ENCODE results near the gene VARS1.
"Not testable (repeated sequence)": the region's sequence is repeated elsewhere in the genome, so short reads cannot be mapped to it uniquely, and the experiment has no call there.

The VARS1 gene

GRCh38 chr6:31795616-31796298, at the start of gene VARS1:
VARS1 (minus strand) TSS chr6:31795752; CDS start chr6:31795217, 535 bp downstream.
- no peaks in the 10 kb centered on the region for H3K27me3 ChIP-seq (ENCODE audit: low read depth, low read length)
- no peaks in the 10 kb centered on the region for H3K36me3 ChIP-seq (replicated peaks; ENCODE audit: low read depth, low read length)
- TF ChIP-seq CTCF (IDR thresholded peaks at IDR 0.05; ENCODE audit: low read depth, low read length) = peak; percentile 57
- TF ChIP-seq EZH2phosphoT487 (IDR thresholded peaks at IDR 0.05; ENCODE audit: low read depth) = no peak
- peaks cover 6% of the 10 kb centered on the region; the same call in 1 of the 2 replicates for H3K4me1 ChIP-seq (ENCODE audit: low read length)
- peak within 1 kb of the TSS; percentile 87 for H3K4me2 ChIP-seq (ENCODE audit: low read length)
- 0 out of 2 replicates have a peak within 1 kb of the TSS, but pooled peaks have one; percentile 21 for H2AFZ ChIP-seq (ENCODE audit: low read depth, low read length)
- H3K27ac ChIP-seq (ENCODE audit: low read length) = peak within 1 kb of the TSS; percentile 72
- H3K9ac ChIP-seq (ENCODE audit: low read length) = peak within 1 kb of the TSS; percentile 90
- H3K9me3 ChIP-seq (ENCODE audit: insufficient read depth, low read length) = no peaks in the 10 kb centered on the region
- H4K20me1 ChIP-seq (ENCODE audit: insufficient read depth, low read length) = no peaks in the 10 kb centered on the region
- H3K4me3 ChIP-seq (ENCODE audit: low read length) = peak within 1 kb of the TSS; percentile 100
- H3K79me2 ChIP-seq (ENCODE audit: low read length) = peaks cover 34% of the 10 kb centered on the region

GRCh38 chr6:31844507-31844906, 49.0 kb upstream of the VARS1 start:
- H3K9me3 ChIP-seq (ENCODE audit: insufficient read depth, low read length) = no peaks in the 10 kb centered on the region
- H3K79me2 ChIP-seq (ENCODE audit: low read length) = no peaks in the 10 kb centered on the region
- H3K4me1 ChIP-seq (ENCODE audit: low read length) = no peaks in the 10 kb centered on the region
- H3K36me3 ChIP-seq (replicated peaks; ENCODE audit: low read depth, low read length) = peaks cover 15% of the 10 kb centered on the region
- TF ChIP-seq CTCF (IDR thresholded peaks at IDR 0.05; ENCODE audit: low read depth, low read length) = no peak
- TF ChIP-seq EZH2phosphoT487 (IDR thresholded peaks at IDR 0.05; ENCODE audit: low read depth) = no peak
- H3K27me3 ChIP-seq (ENCODE audit: low read depth, low read length) = no peaks in the 10 kb centered on the region
- H2AFZ ChIP-seq (ENCODE audit: low read depth, low read length) = no peak overlapping the region
- H3K9ac ChIP-seq (ENCODE audit: low read length) = no peak overlapping the region
- no peak overlapping the region for H3K4me3 ChIP-seq (ENCODE audit: low read length)
- no peak overlapping the region for H3K4me2 ChIP-seq (ENCODE audit: low read length)
- no peak overlapping the region for H3K27ac ChIP-seq (ENCODE audit: low read length)
- no peaks in the 10 kb centered on the region for H4K20me1 ChIP-seq (ENCODE audit: insufficient read depth, low read length)

GRCh38 chr6:31842053-31842452, 46.5 kb upstream of the VARS1 start:
- no peaks in the 10 kb centered on the region for H3K27me3 ChIP-seq (ENCODE audit: low read depth, low read length)
- no peaks in the 10 kb centered on the region for H3K9me3 ChIP-seq (ENCODE audit: insufficient read depth, low read length)
- no peak overlapping the region for H3K4me2 ChIP-seq (ENCODE audit: low read length)
- no peak overlapping the region for H2AFZ ChIP-seq (ENCODE audit: low read depth, low read length)
- H3K27ac ChIP-seq (ENCODE audit: low read length) = no peak overlapping the region
- no peak for TF ChIP-seq CTCF (IDR thresholded peaks at IDR 0.05; ENCODE audit: low read depth, low read length)
- TF ChIP-seq EZH2phosphoT487 (IDR thresholded peaks at IDR 0.05; ENCODE audit: low read depth) = no peak
- no peak overlapping the region for H3K4me3 ChIP-seq (ENCODE audit: low read length)
- H3K4me1 ChIP-seq (ENCODE audit: low read length) = peaks cover 8% of the 10 kb centered on the region
- peaks cover 15% of the 10 kb centered on the region for H3K79me2 ChIP-seq (ENCODE audit: low read length)
- peaks cover 8% of the 10 kb centered on the region for H4K20me1 ChIP-seq (ENCODE audit: insufficient read depth, low read length)
- H3K36me3 ChIP-seq (replicated peaks; ENCODE audit: low read depth, low read length) = peaks cover 34% of the 10 kb centered on the region
- no peak overlapping the region for H3K9ac ChIP-seq (ENCODE audit: low read length)

GRCh38 chr6:31839779-31840126, 44.2 kb upstream of the VARS1 start:
- not testable (repeated sequence) for H3K27ac ChIP-seq (ENCODE audit: low read length); H3K9me3 ChIP-seq (ENCODE audit: insufficient read depth, low read length); H3K4me2 ChIP-seq (ENCODE audit: low read length); H2AFZ ChIP-seq (ENCODE audit: low read depth, low read length); H3K4me3 ChIP-seq (ENCODE audit: low read length); H3K9ac ChIP-seq (ENCODE audit: low read length); H3K27me3 ChIP-seq (ENCODE audit: low read depth, low read length)
- peaks cover 12% of the 10 kb centered on the region for H4K20me1 ChIP-seq (ENCODE audit: insufficient read depth, low read length)
- peaks cover 38% of the 10 kb centered on the region for H3K79me2 ChIP-seq (ENCODE audit: low read length)
- H3K36me3 ChIP-seq (replicated peaks; ENCODE audit: low read depth, low read length) = peaks cover 50% of the 10 kb centered on the region
- H3K4me1 ChIP-seq (ENCODE audit: low read length) = peaks cover 19% of the 10 kb centered on the region
